Neural progenitor cell (in vitro differentiated cells): ENCODE measurements around the gene SERBP1. TPM values are rescaled to one million over a fixed set of nuclear protein-coding genes. Genes with fewer than 3 reads are reported as not detected.

Experiments
- DNase-seq: peaks from one replicate; pipeline ENCODE4 v3.0.0-alpha.2; 2016; ENCODE audit warnings: low spot score
- H2AFZ ChIP-seq: fragments of 200-600 bp; sonication (generic); replicated peaks from 2 replicates; pipeline ENCODE4 v1.6.1; 2016; ENCODE audit warnings: antibody characterized with exemption
- H3F3A ChIP-seq: fragments of 200-600 bp; sonication (generic); 2 replicates; pipeline ENCODE4 v1.6.1; 2016; ENCODE audit warnings: antibody characterized with exemption, low read depth
- H3K27ac ChIP-seq: fragments of 200-600 bp; sonication (generic); 2 replicates; pipeline ENCODE4 v1.5.1; 2016; ENCODE audit warnings: mild to moderate bottlenecking
- H3K27me3 ChIP-seq: fragments of 200-600 bp; sonication (generic); 2 replicates; pipeline ENCODE4 v1.6.1; 2016; ENCODE audit warnings: mild to moderate bottlenecking, moderate library complexity
- H3K36me3 ChIP-seq: fragments of 200-600 bp; sonication (generic); 2 replicates; pipeline ENCODE4 v1.5.1; 2016
- H3K4me1 ChIP-seq: fragments of 200-600 bp; sonication (generic); 2 replicates; pipeline ENCODE4 v1.6.1; 2016; ENCODE audit warnings: mixed run types
- H3K4me2 ChIP-seq: fragments of 200-600 bp; sonication (generic); 2 replicates; pipeline ENCODE4 v1.6.1; 2016
- H3K4me3 ChIP-seq: fragments of 200-600 bp; sonication (generic); 2 replicates; pipeline ENCODE4 v1.5.1; 2016
- H3K79me2 ChIP-seq: fragments of 200-600 bp; sonication (generic); 2 replicates; pipeline ENCODE4 v1.6.1; 2016; ENCODE audit warnings: low read depth
- H3K9ac ChIP-seq: fragments of 200-600 bp; sonication (generic); 2 replicates; pipeline ENCODE4 v1.6.1; 2016
- H3K9me3 ChIP-seq: fragments of 200-600 bp; sonication (generic); 2 replicates; pipeline ENCODE4 v1.5.1; 2016; ENCODE audit warnings: low read depth
- H4K20me1 ChIP-seq: fragments of 200-600 bp; sonication (generic); 2 replicates; pipeline ENCODE4 v1.6.1; 2016; ENCODE audit warnings: low read depth
- H3K27ac Mint-ChIP-seq: 3 replicates; pipeline ENCODE4 v1.8.0; 2021; ENCODE audit warnings: mixed read lengths
- H3K27me3 Mint-ChIP-seq: 2 replicates; pipeline ENCODE4 v1.8.0; 2022; ENCODE audit warnings: low read depth, mild to moderate bottlenecking, inconsistent platforms, moderate library complexity, mixed read lengths; ENCODE audit not compliant: insufficient read depth
- H3K36me3 Mint-ChIP-seq: 3 replicates; pipeline ENCODE4 v1.8.0; 2021; ENCODE audit warnings: mixed read lengths
- H3K4me1 Mint-ChIP-seq: 3 replicates; pipeline ENCODE4 v1.8.0; 2021; ENCODE audit warnings: mixed read lengths
- H3K4me3 Mint-ChIP-seq: 3 replicates; pipeline ENCODE4 v1.8.0; 2021; ENCODE audit warnings: mild to moderate bottlenecking, moderate library complexity, mixed read lengths
- H3K9me3 Mint-ChIP-seq: 3 replicates; pipeline ENCODE4 v1.8.0; 2020; ENCODE audit warnings: mixed read lengths
- EZH2 ChIP-seq: fragments of 200-600 bp; sonication (generic); IDR thresholded peaks from 2 replicates; pipeline ENCODE4 v1.6.1; 2017; ENCODE audit warnings: antibody characterized with exemption, mild to moderate bottlenecking, moderate library complexity
- EZH2phosphoT487 ChIP-seq: fragments of 200-600 bp; sonication (generic); IDR thresholded peaks from 2 replicates; pipeline ENCODE4 v1.6.1; 2017; ENCODE audit warnings: antibody characterized with exemption
- total RNA-seq: library from RNA; depleted of rRNA; stranded (reverse); fragments of >200 nt; gene quantifications from 2 replicates; pipeline ENCODE4 v1.2.3, GENCODE V29; 2015; ENCODE audit warnings: low replicate concordance
- TF ChIP-seq, protein P1 (sequence below): fragments of 200-600 bp; sonication (generic); IDR thresholded peaks from 2 replicates; pipeline ENCODE4 v1.5.1; 2017; ENCODE audit warnings: antibody characterized with exemption, mild to moderate bottlenecking

SERBP1 gene
- total RNA-seq, 1 donor from 2014 or later = 534 TPM

DNA sequence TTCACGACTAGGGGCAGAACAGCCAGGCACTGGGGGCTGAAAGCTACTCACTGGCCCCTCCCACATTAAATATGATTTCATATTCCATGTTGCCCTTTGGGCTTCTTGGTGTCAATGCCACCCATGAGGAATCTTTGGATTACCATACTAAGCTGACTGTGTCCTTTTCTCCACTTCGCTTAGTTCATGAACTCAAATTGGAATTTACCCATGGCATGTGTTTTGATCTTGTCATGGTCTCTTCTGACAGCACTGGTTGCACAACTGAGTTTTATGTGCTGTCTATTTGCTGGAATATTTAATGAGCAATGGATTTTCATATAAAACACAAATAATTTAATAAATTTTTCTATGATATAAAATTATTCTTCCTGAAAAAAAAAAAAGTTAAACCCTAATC is 59.2 kb downstream of the SERBP1 start:
- no peak overlapping the region for H3K27ac ChIP-seq
- H3K79me2 ChIP-seq = no peaks in the 10 kb centered on the region
- no peaks in the 10 kb centered on the region for H3K9me3 ChIP-seq
- H4K20me1 ChIP-seq = no peaks in the 10 kb centered on the region
- H3K9me3 Mint-ChIP-seq = no peaks in the 10 kb centered on the region
- no peaks in the 10 kb centered on the region for H3K4me1 Mint-ChIP-seq
- H3K27ac Mint-ChIP-seq = no peak overlapping the region
- H3K27me3 ChIP-seq = no peaks in the 10 kb centered on the region
- H3K4me2 ChIP-seq = no peak overlapping the region
- H3K36me3 ChIP-seq = no peaks in the 10 kb centered on the region
- no peaks in the 10 kb centered on the region for H3K27me3 Mint-ChIP-seq
- H3K9ac ChIP-seq = no peak overlapping the region
- no peaks in the 10 kb centered on the region for H3K36me3 Mint-ChIP-seq
- no peak for DNase-seq
- TF ChIP-seq EZH2phosphoT487 (no peak), EZH2 (no peak)
- TF ChIP-seq, protein P1, sequence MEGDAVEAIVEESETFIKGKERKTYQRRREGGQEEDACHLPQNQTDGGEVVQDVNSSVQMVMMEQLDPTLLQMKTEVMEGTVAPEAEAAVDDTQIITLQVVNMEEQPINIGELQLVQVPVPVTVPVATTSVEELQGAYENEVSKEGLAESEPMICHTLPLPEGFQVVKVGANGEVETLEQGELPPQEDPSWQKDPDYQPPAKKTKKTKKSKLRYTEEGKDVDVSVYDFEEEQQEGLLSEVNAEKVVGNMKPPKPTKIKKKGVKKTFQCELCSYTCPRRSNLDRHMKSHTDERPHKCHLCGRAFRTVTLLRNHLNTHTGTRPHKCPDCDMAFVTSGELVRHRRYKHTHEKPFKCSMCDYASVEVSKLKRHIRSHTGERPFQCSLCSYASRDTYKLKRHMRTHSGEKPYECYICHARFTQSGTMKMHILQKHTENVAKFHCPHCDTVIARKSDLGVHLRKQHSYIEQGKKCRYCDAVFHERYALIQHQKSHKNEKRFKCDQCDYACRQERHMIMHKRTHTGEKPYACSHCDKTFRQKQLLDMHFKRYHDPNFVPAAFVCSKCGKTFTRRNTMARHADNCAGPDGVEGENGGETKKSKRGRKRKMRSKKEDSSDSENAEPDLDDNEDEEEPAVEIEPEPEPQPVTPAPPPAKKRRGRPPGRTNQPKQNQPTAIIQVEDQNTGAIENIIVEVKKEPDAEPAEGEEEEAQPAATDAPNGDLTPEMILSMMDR = no peak
- no peak overlapping the region for H3K4me3 Mint-ChIP-seq
- H2AFZ ChIP-seq = no peak overlapping the region
- no peaks in the 10 kb centered on the region for H3F3A ChIP-seq
- peaks cover 6% of the 10 kb centered on the region for H3K4me1 ChIP-seq
- H3K4me3 ChIP-seq = no peak overlapping the region

DNA sequence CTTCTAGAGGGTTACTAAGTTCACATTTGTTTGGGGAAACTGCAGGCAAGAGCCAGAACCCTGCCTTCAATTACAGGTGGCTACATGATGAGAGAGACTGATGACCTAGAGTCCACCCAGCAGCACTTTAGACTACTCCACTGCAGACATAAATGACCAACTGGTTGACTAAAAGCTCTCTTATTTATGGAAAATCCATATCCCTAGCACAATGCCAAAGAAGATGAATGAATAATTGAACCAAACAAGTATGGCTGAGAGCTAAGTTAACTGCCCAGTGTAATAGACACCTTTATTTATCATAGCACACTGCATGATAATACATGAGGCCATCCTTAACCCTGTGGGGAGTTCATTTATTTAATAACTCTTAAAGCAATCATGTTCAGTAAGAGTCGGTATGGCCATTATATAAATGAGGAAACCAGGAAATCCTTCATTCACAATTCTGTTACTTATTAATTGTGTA is 62.1 kb downstream of the SERBP1 start:
- Histone ChIP-seq H2AFZ (no peak overlapping the region), H3K4me3 (no peak overlapping the region), H3K9me3 (no peaks in the 10 kb centered on the region), H3K4me1 (peaks cover 6% of the 10 kb centered on the region), H3K36me3 (no peaks in the 10 kb centered on the region), H3K27me3 (no peaks in the 10 kb centered on the region), H4K20me1 (no peaks in the 10 kb centered on the region), H3K79me2 (no peaks in the 10 kb centered on the region), H3K9ac (no peak overlapping the region), H3F3A (no peaks in the 10 kb centered on the region), H3K27ac (no peak overlapping the region), H3K4me2 (no peak overlapping the region)
- H3K27me3 Mint-ChIP-seq = no peaks in the 10 kb centered on the region
- TF ChIP-seq, protein P1 = no peak
- TF ChIP-seq EZH2phosphoT487 (no peak), EZH2 (no peak)
- H3K27ac Mint-ChIP-seq = no peak overlapping the region
- no peaks in the 10 kb centered on the region for H3K9me3 Mint-ChIP-seq
- H3K4me3 Mint-ChIP-seq = no peak overlapping the region
- DNase-seq = no peak
- H3K4me1 Mint-ChIP-seq = no peaks in the 10 kb centered on the region
- no peaks in the 10 kb centered on the region for H3K36me3 Mint-ChIP-seq

DNA sequence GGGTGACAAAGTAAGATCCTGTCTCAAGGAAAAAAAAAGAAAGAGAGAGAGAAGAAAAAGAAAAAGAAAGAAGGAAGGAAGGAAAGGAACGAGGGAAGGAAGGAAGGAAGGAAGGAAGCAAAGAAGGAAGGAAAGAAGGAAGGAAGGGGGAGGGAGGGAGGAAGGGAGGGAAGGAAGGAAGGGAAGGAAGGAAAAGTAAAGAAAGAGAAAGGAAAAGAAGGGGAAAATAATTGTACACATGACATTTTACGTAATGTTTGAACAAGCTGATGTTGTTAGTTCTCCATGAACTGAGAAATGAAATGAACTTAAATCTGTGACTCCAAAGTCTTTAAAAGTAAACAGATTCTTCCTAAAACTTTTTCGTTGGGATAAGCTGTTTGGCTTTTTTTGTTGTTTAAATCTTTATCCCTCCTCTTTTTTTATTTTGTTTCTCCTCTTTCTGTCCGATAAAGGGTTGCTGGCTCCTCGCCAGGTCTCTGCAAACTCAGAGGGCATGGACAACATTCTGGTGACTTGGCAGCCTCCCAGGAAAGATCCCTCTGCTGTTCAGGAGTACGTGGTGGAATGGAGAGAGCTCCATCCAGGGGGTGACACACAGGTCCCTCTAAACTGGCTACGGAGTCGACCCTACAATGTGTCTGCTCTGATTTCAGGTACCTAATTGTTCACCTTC is 62.7 kb downstream of the SERBP1 start:
- no peak overlapping the region for H3K4me2 ChIP-seq
- H3K9me3 Mint-ChIP-seq = no peaks in the 10 kb centered on the region
- no peak for DNase-seq
- H3K27me3 Mint-ChIP-seq = no peaks in the 10 kb centered on the region
- H3K79me2 ChIP-seq = no peaks in the 10 kb centered on the region
- no peaks in the 10 kb centered on the region for H4K20me1 ChIP-seq
- no peak overlapping the region for H3K27ac ChIP-seq
- H3K9me3 ChIP-seq = no peaks in the 10 kb centered on the region
- no peaks in the 10 kb centered on the region for H3K36me3 ChIP-seq
- no peaks in the 10 kb centered on the region for H3F3A ChIP-seq
- H3K9ac ChIP-seq = no peak overlapping the region
- H2AFZ ChIP-seq = no peak overlapping the region
- H3K27ac Mint-ChIP-seq = no peak overlapping the region
- H3K4me3 ChIP-seq = no peak overlapping the region
- no peak for TF ChIP-seq EZH2phosphoT487
- TF ChIP-seq EZH2 = no peak
- TF ChIP-seq, protein P1 = no peak
- H3K36me3 Mint-ChIP-seq = no peaks in the 10 kb centered on the region
- peaks cover 6% of the 10 kb centered on the region for H3K4me1 ChIP-seq
- H3K27me3 ChIP-seq = no peaks in the 10 kb centered on the region
- H3K4me1 Mint-ChIP-seq = no peaks in the 10 kb centered on the region
- H3K4me3 Mint-ChIP-seq = no peak overlapping the region
